Smooth muscle cell of the coronary artery (primary cell): ENCODE measurements around the gene MCM8. TPM values are rescaled to one million over a fixed set of nuclear protein-coding genes. Genes with fewer than 3 reads are reported as not detected.

Experiments used
- total RNA-seq: library from RNA; depleted of rRNA; stranded (reverse); fragments of >200 nt; gene quantifications from 2 replicates; pipeline ENCODE4 v1.2.3, GENCODE V29; 2014; ENCODE audit warnings: low replicate concordance

Gene MCM8
- total RNA-seq, result 1.8 and 4.3 TPM in 2 replicates

DNA sequence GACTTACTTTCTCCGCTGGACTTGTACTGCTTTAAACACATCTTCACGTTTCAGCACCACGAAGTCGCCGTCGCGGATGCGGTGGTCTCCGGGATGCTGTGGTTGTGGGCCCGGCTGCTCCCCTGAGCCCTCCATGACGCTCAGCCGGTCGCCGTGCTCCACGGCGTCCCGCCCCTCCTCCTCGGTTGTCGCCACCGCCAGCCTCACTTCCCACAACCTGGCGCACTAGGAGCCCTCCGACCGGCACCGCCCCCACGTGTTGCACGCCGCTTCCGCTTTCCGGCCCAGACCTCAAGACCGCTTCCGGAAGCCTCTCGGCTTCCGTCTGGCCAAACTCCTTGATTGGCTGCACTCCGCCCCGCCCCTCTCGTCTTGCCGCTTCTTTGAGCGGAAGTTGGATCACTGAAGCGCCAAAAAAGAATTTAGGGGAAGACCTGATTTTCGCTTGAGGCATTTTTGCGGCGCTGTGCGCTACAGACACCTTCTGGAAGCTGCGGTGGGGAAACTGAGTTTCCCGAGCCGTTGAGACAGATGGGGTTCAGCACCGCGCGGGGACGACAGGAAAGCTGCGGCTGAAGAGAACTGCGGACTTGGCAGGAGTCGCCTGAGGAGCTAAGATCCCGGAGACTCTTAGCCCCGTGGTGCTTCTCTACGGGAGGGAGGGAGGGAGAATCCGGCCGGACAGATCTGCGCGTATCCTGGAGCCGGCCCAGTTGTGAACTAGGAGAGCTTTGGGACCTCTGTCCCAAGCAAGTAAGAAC lies at the start of gene MCM8, which contains the start of gene TRMT6:
Gene MCM8 (plus strand): TSS at position 382 of the 761 bp plus-strand sequence. CDS start 1,364 bp downstream, outside the sequence.
Gene TRMT6 (minus strand): TSS at position 263 of the 761 bp plus-strand sequence. CDS start 128 bp downstream, at position 135.

Other genes starting within 250 kb of the MCM8 start
- 1.3 and 2.0 TPM in 2 replicates for gene SHLD1, start 200.3 kb upstream of the MCM8 start, total RNA-seq
- gene CHGB, start 39.1 kb upstream of the MCM8 start, total RNA-seq, result 0.08 TPM in 1 of 2 replicates, not detected in the other
- 2.7 and 6.4 TPM in 2 replicates for gene TRMT6, start 119 bp upstream of the MCM8 start, total RNA-seq
- gene CRLS1, start 55.5 kb downstream of the MCM8 start, total RNA-seq, result 31.6 and 40.7 TPM in 2 replicates
- under 0.01 TPM in 1 of 2 replicates, not detected in the other for gene LRRN4, start 103.4 kb downstream of the MCM8 start, total RNA-seq
- gene FERMT1, start 172.4 kb downstream of the MCM8 start, total RNA-seq, result 1.3 and 5.2 TPM in 2 replicates